H9 (cell line): ENCODE results near the gene CACNA1G. TPM values are rescaled to one million over a fixed set of nuclear protein-coding genes. Genes with fewer than 3 reads are reported as not detected.

ENCODE experiments used
- DNase-seq: peaks from one replicate; pipeline ENCODE4 v3.0.0-alpha.2; 2017
- H2AFZ ChIP-seq: one replicate; pipeline ENCODE4 v1.6.1; 2013; ENCODE audit warnings: mild to moderate bottlenecking, low read length, control low read depth, moderate library complexity
- H2AK5ac ChIP-seq: 2 replicates; pipeline ENCODE4 v1.6.1; 2013; ENCODE audit warnings: low read length, control low read depth, mixed read lengths; ENCODE audit not compliant: insufficient read length
- H2BK120ac ChIP-seq: one replicate; pipeline ENCODE4 v1.6.1; 2013; ENCODE audit warnings: low read depth, mild to moderate bottlenecking, low read length, control low read depth, inconsistent platforms; ENCODE audit not compliant: poor library complexity, severe bottlenecking
- H2BK12ac ChIP-seq: 2 replicates; pipeline ENCODE4 v1.6.1; 2013; ENCODE audit warnings: low read length, control low read depth, mixed read lengths, low read depth; ENCODE audit not compliant: insufficient read length
- H2BK15ac ChIP-seq: 2 replicates; pipeline ENCODE4 v1.6.1; 2013; ENCODE audit warnings: low read depth, low read length, control low read depth
- H2BK20ac ChIP-seq: one replicate; pipeline ENCODE4 v1.6.1; 2013; ENCODE audit warnings: low read depth, mild to moderate bottlenecking, low read length, control low read depth, inconsistent platforms; ENCODE audit not compliant: poor library complexity, severe bottlenecking
- H2BK5ac ChIP-seq: 2 replicates; pipeline ENCODE4 v1.6.1; 2013; ENCODE audit warnings: low read length, control low read depth, mixed read lengths; ENCODE audit not compliant: insufficient read length
- H3K14ac ChIP-seq: 2 replicates; pipeline ENCODE4 v1.6.1; 2013; ENCODE audit warnings: low read length, control low read depth; ENCODE audit not compliant: insufficient read depth
- H3K18ac ChIP-seq: 2 replicates; pipeline ENCODE4 v1.6.1; 2013; ENCODE audit warnings: low read depth, mild to moderate bottlenecking, mixed read lengths, low read length, control low read depth; ENCODE audit not compliant: insufficient read length
- H3K23ac ChIP-seq: 2 replicates; pipeline ENCODE4 v1.6.1; 2013; ENCODE audit warnings: low read length, control low read depth, mixed read lengths, low read depth; ENCODE audit not compliant: insufficient read length
- H3K23me2 ChIP-seq: 2 replicates; pipeline ENCODE4 v1.6.1; 2013; ENCODE audit warnings: low read depth, mild to moderate bottlenecking, mixed read lengths, low read length, control low read depth; ENCODE audit not compliant: insufficient read length, poor library complexity, severe bottlenecking
- H3K27ac ChIP-seq: 2 replicates; pipeline ENCODE4 v1.5.1; 2013; ENCODE audit warnings: low read length, control low read depth, mixed read lengths, low read depth; ENCODE audit not compliant: insufficient read length
- H3K27me3 ChIP-seq: 2 replicates; pipeline ENCODE4 v1.6.1; 2013; ENCODE audit warnings: low read length, control low read depth, inconsistent platforms; ENCODE audit not compliant: insufficient read depth
- H3K4ac ChIP-seq: 2 replicates; pipeline ENCODE4 v1.6.1; 2013; ENCODE audit warnings: low read depth, mild to moderate bottlenecking, control low read depth, inconsistent platforms, low read length, moderate library complexity
- H3K4me1 ChIP-seq: 2 replicates; pipeline ENCODE4 v1.6.1; 2013; ENCODE audit warnings: low read length, control low read depth, inconsistent platforms; ENCODE audit not compliant: insufficient read depth
- H3K4me2 ChIP-seq: 2 replicates; pipeline ENCODE4 v1.6.1; 2013; ENCODE audit warnings: low read length, control low read depth, mixed read lengths; ENCODE audit not compliant: insufficient read length, insufficient read depth
- H3K56ac ChIP-seq: 2 replicates; pipeline ENCODE4 v1.6.1; 2013; ENCODE audit warnings: low read depth, mild to moderate bottlenecking, mixed read lengths, low read length, control low read depth; ENCODE audit not compliant: insufficient read length
- H3K79me1 ChIP-seq: 2 replicates; pipeline ENCODE4 v1.6.1; 2013; ENCODE audit warnings: low read depth, mild to moderate bottlenecking, moderate library complexity, low read length, control low read depth, inconsistent platforms; ENCODE audit not compliant: insufficient read depth, poor library complexity, severe bottlenecking
- H3K79me2 ChIP-seq: 2 replicates; pipeline ENCODE4 v1.6.1; 2013; ENCODE audit warnings: low read length, control low read depth, inconsistent platforms; ENCODE audit not compliant: insufficient read depth
- H3K9ac ChIP-seq: 2 replicates; pipeline ENCODE4 v1.6.1; 2013; ENCODE audit warnings: low read length, control low read depth, mixed read lengths; ENCODE audit not compliant: insufficient read length; ENCODE audit errors: extremely low read depth
- H3K9me3 ChIP-seq: one replicate; pipeline ENCODE4 v1.6.1; 2013; ENCODE audit warnings: low read depth, low read length, inconsistent platforms; ENCODE audit not compliant: control insufficient read depth
- H3T11ph ChIP-seq: one replicate; pipeline ENCODE4 v1.6.1; 2013; ENCODE audit warnings: mild to moderate bottlenecking, low read length, control low read depth, inconsistent platforms
- H4K20me1 ChIP-seq: one replicate; pipeline ENCODE4 v1.6.1; 2013; ENCODE audit not compliant: control insufficient read depth, insufficient read length, insufficient read depth
- H4K5ac ChIP-seq: 2 replicates; pipeline ENCODE4 v1.6.1; 2013; ENCODE audit warnings: low read depth, mild to moderate bottlenecking, mixed read lengths, low read length, control low read depth; ENCODE audit not compliant: insufficient read length
- H4K8ac ChIP-seq: replicated peaks from 2 replicates; pipeline ENCODE4 v1.6.1; 2013; ENCODE audit warnings: low read length, control low read depth, mixed read lengths, low read depth; ENCODE audit not compliant: insufficient read length
- H4K91ac ChIP-seq: 2 replicates; pipeline ENCODE4 v1.6.1; 2013; ENCODE audit warnings: low read depth, mild to moderate bottlenecking, moderate library complexity, mixed read lengths, low read length, control low read depth; ENCODE audit not compliant: insufficient read length
- H3K27ac Mint-ChIP-seq, 3 experiments: 2 replicates in 2 of 3; 3 replicates in 1 of 3; pipeline ENCODE4 v1.8.0; 2020 to 2021; ENCODE audit warnings: mixed read lengths in 3 of 3, mild to moderate bottlenecking in 1 of 3, moderate library complexity in 1 of 3
- H3K27me3 Mint-ChIP-seq: 2 replicates; pipeline ENCODE4 v1.8.0; 2021; ENCODE audit warnings: low read depth, mild to moderate bottlenecking, moderate library complexity, mixed read lengths
- H3K36me3 Mint-ChIP-seq, 3 experiments: 2 replicates in 2 of 3; 3 replicates in 1 of 3; pipeline ENCODE4 v1.8.0; 2020 to 2021; ENCODE audit warnings: low read depth in 3 of 3, mixed read lengths in 3 of 3; ENCODE audit not compliant: insufficient read depth in 1 of 3
- H3K4me1 Mint-ChIP-seq, 2 experiments: 2 replicates each; pipeline ENCODE4 v1.8.0; 2020; ENCODE audit warnings: mixed read lengths in 2 of 2
- H3K4me3 Mint-ChIP-seq, 2 experiments: 2 replicates in 1 of 2; 3 replicates in 1 of 2; pipeline ENCODE4 v1.8.0; 2020 to 2021; ENCODE audit warnings: mild to moderate bottlenecking in 2 of 2, mixed read lengths in 2 of 2, moderate library complexity in 1 of 2
- H3K9me3 Mint-ChIP-seq, 2 experiments: 2 replicates in 1 of 2; 3 replicates in 1 of 2; pipeline ENCODE4 v1.8.0; 2020; ENCODE audit warnings: mild to moderate bottlenecking in 2 of 2, mixed read lengths in 2 of 2, moderate library complexity in 1 of 2
- CTCF ChIP-seq: fragments of 200-600 bp; sonication (generic); conservative IDR thresholded peaks from 3 replicates; pipeline ENCODE4 v1.8.0; 2021; ENCODE audit warnings: antibody characterized with exemption, mild to moderate bottlenecking
- WGBS: extraction: QIAGEN DNeasy Blood & Tissue Kit; methylation state at CpG from one replicate; pipeline ENCODE4 v1.1.7; 2013; ENCODE audit warnings: missing lambda C conversion rate, low lambda C conversion rate, mixed read lengths; ENCODE audit not compliant: insufficient read length; ENCODE audit errors: extremely low coverage; 5-methylcytosine and 5-hydroxymethylcytosine counted together
- total RNA-seq: library from RNA; stranded (reverse); gene quantifications from 2 replicates; pipeline ENCODE4 v1.2.1, GENCODE V29; 2021

Gene CACNA1G
- total RNA-seq, 1 experiment from 2014 or later, result 1.5 TPM

GRCh38 chr17:50661795-50662391 lies 101.4 kb downstream of the CACNA1G start:
- H4K20me1 ChIP-seq, result no peaks in the 10 kb centered on the region
- peak; percentile 79 for DNase-seq
- Mint-ChIP-seq H3K36me3 (no peaks in the 10 kb centered on the region; a peak in 1 of 7 replicates), H3K4me3 (peak overlapping the region in 1 of 2 experiments; percentile 7; a peak in 1 of 5 replicates), H3K4me1 (peaks cover 29 to 30% of the 10 kb centered on the region in 2 experiments), H3K9me3 (no peaks in the 10 kb centered on the region), H3K27me3 (peaks cover 9% of the 10 kb centered on the region), H3K27ac (peak overlapping the region; percentile 46 to 95 (median 59); a peak in 6 of 7 replicates)
- H2BK20ac ChIP-seq, result no peak overlapping the region
- peak overlapping the region; percentile 77 for H4K5ac ChIP-seq
- no peak overlapping the region for H3K4ac ChIP-seq
- no peaks in the 10 kb centered on the region for H3K27me3 ChIP-seq
- H4K8ac ChIP-seq, result no peak overlapping the region
- H3K9ac ChIP-seq, result no peak overlapping the region
- H3K23me2 ChIP-seq, result no peaks in the 10 kb centered on the region
- H2BK12ac ChIP-seq, result no peak overlapping the region
- TF ChIP-seq CTCF, result no peak
- H3K79me2 ChIP-seq, result no peaks in the 10 kb centered on the region
- no peak overlapping the region for H3T11ph ChIP-seq
- no peaks in the 10 kb centered on the region for H3K79me1 ChIP-seq
- H3K4me1 ChIP-seq, result peaks cover 6% of the 10 kb centered on the region; the same call in 1 of the 2 replicates
- H3K14ac ChIP-seq, result no peak overlapping the region
- no peak overlapping the region for H2BK5ac ChIP-seq
- no peak overlapping the region for H3K23ac ChIP-seq
- no CpG with 5 or more reads among the region's 9 CpGs for WGBS
- peak overlapping the region; percentile 32 for H2AFZ ChIP-seq
- no peaks in the 10 kb centered on the region for H3K9me3 ChIP-seq
- peak overlapping the region; percentile 8 for H3K4me2 ChIP-seq
- no peak overlapping the region for H4K91ac ChIP-seq
- H3K18ac ChIP-seq, result peak overlapping the region; percentile 32
- no peak overlapping the region for H2AK5ac ChIP-seq
- no peak overlapping the region for H2BK120ac ChIP-seq
- no peak overlapping the region for H2BK15ac ChIP-seq
- H3K56ac ChIP-seq, result no peak overlapping the region
- no peak overlapping the region for H3K27ac ChIP-seq
